Caco-2 (cell line): Measurements from ENCODE around the gene GNGT2. TPM values are rescaled to one million over a fixed set of nuclear protein-coding genes. Genes with fewer than 3 reads are reported as not detected.

Experiments used
- BruUV-seq: library from RNA; stranded (reverse); fragments of 400-500 nt; replicated peaks from 2 replicates; lab custom pipeline; 2021; lab: Mats Ljungman, UMichigan
- CTCF ChIA-PET: fragments of 300-600 bp; sonication (Branson Sonifier 250); formaldehyde crosslinking; loops from one replicate; lab custom pipeline; 2022; ENCODE audit warnings: antibody characterized with exemption; lab: Charles Lee
- POLR2A ChIA-PET: fragments of 300-600 bp; sonication (Branson Sonifier 250); formaldehyde crosslinking; loops from one replicate; lab custom pipeline; 2022; ENCODE audit warnings: antibody characterized with exemption; lab: Charles Lee
- DNase-seq, 2 experiments: peaks; one replicate each; pipeline versions ENCODE4 v3.0.0 to v3.0.0-alpha.2; 2020 to 2022
- H3K27me3 ChIP-seq: replicated peaks from 2 replicates; pipeline ENCODE4 v1.6.0; 2011; ENCODE audit warnings: low read length; ENCODE audit not compliant: control insufficient read depth, insufficient read depth
- H3K36me3 ChIP-seq: 2 replicates; pipeline ENCODE4 v1.5.1; 2011; ENCODE audit warnings: low read length; ENCODE audit not compliant: control insufficient read depth, insufficient read depth
- H3K4me1 ChIP-seq: fragments of 250-450 bp; sonication (Bioruptor Pico); 2 replicates; pipeline ENCODE4 v1.5.1; 2020; ENCODE audit warnings: mild to moderate bottlenecking
- H3K4me3 ChIP-seq: 2 replicates; pipeline ENCODE4 v1.5.1; 2011; ENCODE audit warnings: low read depth, mild to moderate bottlenecking, control low read depth, low read length
- H3K9me3 ChIP-seq: fragments of 250-450 bp; sonication (Bioruptor Pico); 2 replicates; pipeline ENCODE4 v1.5.1; 2020; ENCODE audit warnings: mild to moderate bottlenecking, moderate library complexity
- H3K27ac Mint-ChIP-seq: one replicate; pipeline ENCODE4 v1.8.0; 2022; ENCODE audit warnings: mixed read lengths; ENCODE audit not compliant: unreplicated experiment
- H3K27me3 Mint-ChIP-seq: one replicate; pipeline ENCODE4 v1.8.0; 2022; ENCODE audit warnings: mixed read lengths; ENCODE audit not compliant: insufficient read depth, unreplicated experiment
- H3K36me3 Mint-ChIP-seq: one replicate; pipeline ENCODE4 v1.8.0; 2022; ENCODE audit warnings: mild to moderate bottlenecking, mixed read lengths; ENCODE audit not compliant: insufficient read depth, unreplicated experiment
- H3K4me1 Mint-ChIP-seq: one replicate; pipeline ENCODE4 v1.8.0; 2022; ENCODE audit warnings: low read depth, mixed read lengths; ENCODE audit not compliant: unreplicated experiment
- H3K4me3 Mint-ChIP-seq: one replicate; pipeline ENCODE4 v1.8.0; 2022; ENCODE audit warnings: mild to moderate bottlenecking, moderate library complexity, mixed read lengths; ENCODE audit not compliant: unreplicated experiment
- H3K9me3 Mint-ChIP-seq: one replicate; pipeline ENCODE4 v1.8.0; 2022; ENCODE audit warnings: mixed read lengths; ENCODE audit not compliant: unreplicated experiment
- intact Hi-C: fragments of 100-400 bp; cut with micrococcal nuclease; formaldehyde crosslinking; loops from one replicate; pipeline ENCODE4 v1.10.0; 2022; ENCODE audit not compliant: unreplicated experiment
- total RNA-seq: library from RNA; stranded (reverse); gene quantifications from 2 replicates; pipeline ENCODE4 v1.2.3, GENCODE V29; 2022
- TF ChIP-seq, protein P1 (sequence below), 2 experiments: fragments of 200-600 bp in 1 of 2; IDR thresholded peaks; 1 replicate in 1 of 2; 2 replicates in 1 of 2; pipeline versions ENCODE4 v1.5.1 to v1.8.0; 2011 to 2022; ENCODE audit warnings: antibody characterized with exemption in 1 of 2, control low read depth in 1 of 2, inconsistent platforms in 1 of 2, low read depth in 1 of 2, low read length in 1 of 2, mild to moderate bottlenecking in 1 of 2, moderate library complexity in 1 of 2; ENCODE audit not compliant: insufficient read depth in 1 of 2, severe bottlenecking in 1 of 2, unreplicated experiment in 1 of 2

Gene GNGT2
- total RNA-seq, 1 experiment from 2014 or later = not detected

DNA sequence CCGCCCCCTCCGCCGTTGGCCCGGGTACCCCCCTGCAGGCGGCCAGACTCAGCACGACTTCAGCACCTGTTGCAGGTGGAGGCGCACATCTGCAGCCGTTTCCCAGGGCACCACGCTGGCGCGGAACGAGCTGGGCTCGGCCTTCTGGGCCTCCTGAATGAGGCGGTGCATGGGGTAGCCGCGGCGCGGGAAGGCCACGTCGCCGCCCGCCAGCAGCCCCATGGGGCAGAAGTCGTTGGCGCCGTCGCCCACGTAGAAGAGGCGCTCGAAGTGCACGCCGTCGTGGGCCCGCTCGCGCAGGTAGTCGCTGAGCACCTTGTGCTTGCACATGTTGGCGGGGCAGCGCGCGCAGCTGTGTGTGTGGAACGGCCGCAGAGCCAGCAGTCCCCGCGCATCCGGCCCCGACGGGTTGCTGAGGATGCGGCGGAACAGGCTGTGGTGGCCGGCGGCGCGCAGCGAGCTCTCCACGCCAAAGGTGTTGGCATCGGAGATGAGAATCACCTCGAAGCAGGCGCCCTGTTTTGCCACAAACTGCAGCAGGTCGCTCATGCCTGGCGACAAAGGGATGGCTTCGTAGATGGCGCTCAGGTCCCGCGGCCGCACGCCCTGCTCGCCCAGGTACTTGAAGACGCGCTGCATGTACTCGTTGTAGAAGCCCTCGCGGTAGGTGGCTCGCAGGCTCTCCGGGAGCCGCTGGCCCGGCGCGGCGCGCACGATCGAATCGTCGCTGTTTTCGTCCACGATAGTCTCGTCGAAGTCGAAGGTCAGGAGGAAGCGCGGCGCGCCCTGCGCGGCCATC lies 14.0 kb upstream of the GNGT2 start:
- intact Hi-C loops = loop anchor here (10.0 kb wide), 1 partner anchor 270 kb away; no protein-coding TSS in a partner anchor
- Histone ChIP-seq H3K4me3 (peak overlapping the region; percentile 42), H3K27me3 (peaks cover 9% of the 10 kb centered on the region), H3K9me3 (no peaks in the 10 kb centered on the region), H3K4me1 (peaks cover 25% of the 10 kb centered on the region), H3K36me3 (no peaks in the 10 kb centered on the region)
- POLR2A ChIA-PET = interaction anchor here (0.6 kb wide), 1 partner anchor 205 kb away, joined by 3 read pairs; no protein-coding TSS in a partner anchor
- Mint-ChIP-seq H3K4me1 (peaks cover 25% of the 10 kb centered on the region), H3K36me3 (peaks cover 9% of the 10 kb centered on the region), H3K27ac (no peak overlapping the region), H3K9me3 (no peaks in the 10 kb centered on the region), H3K27me3 (peaks cover 20% of the 10 kb centered on the region), H3K4me3 (peak overlapping the region; percentile 86)
- no TSS peak for BruUV-seq
- CTCF ChIA-PET = interaction anchor here (0.6 to 1.2 kb wide), 15 partner anchors 11 to 1124 kb away, joined by 3 to 8 read pairs (median 3); no protein-coding TSS in a partner anchor
- DNase-seq = peak; percentile 81 to 86
- TF ChIP-seq, protein P1, sequence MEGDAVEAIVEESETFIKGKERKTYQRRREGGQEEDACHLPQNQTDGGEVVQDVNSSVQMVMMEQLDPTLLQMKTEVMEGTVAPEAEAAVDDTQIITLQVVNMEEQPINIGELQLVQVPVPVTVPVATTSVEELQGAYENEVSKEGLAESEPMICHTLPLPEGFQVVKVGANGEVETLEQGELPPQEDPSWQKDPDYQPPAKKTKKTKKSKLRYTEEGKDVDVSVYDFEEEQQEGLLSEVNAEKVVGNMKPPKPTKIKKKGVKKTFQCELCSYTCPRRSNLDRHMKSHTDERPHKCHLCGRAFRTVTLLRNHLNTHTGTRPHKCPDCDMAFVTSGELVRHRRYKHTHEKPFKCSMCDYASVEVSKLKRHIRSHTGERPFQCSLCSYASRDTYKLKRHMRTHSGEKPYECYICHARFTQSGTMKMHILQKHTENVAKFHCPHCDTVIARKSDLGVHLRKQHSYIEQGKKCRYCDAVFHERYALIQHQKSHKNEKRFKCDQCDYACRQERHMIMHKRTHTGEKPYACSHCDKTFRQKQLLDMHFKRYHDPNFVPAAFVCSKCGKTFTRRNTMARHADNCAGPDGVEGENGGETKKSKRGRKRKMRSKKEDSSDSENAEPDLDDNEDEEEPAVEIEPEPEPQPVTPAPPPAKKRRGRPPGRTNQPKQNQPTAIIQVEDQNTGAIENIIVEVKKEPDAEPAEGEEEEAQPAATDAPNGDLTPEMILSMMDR (IDR thresholded peaks at IDR 0.05; ENCODE audit: insufficient read depth in 1 of 2, low read depth in 1 of 2, low read length in 1 of 2, severe bottlenecking in 1 of 2, unreplicated experiment in 1 of 2) = peak in 1 of 2 experiments; percentile 2

GRCh38 chr17:49223517-49224197 lies 13.3 kb upstream of the GNGT2 start:
- peaks cover 4% of the 10 kb centered on the region for H3K36me3 Mint-ChIP-seq
- peaks cover 19% of the 10 kb centered on the region for H3K27me3 Mint-ChIP-seq
- BruUV-seq = no TSS peak
- peaks cover 21% of the 10 kb centered on the region for H3K4me1 Mint-ChIP-seq
- Histone ChIP-seq H3K27me3 (peaks cover 9% of the 10 kb centered on the region), H3K4me1 (peaks cover 25% of the 10 kb centered on the region), H3K36me3 (no peaks in the 10 kb centered on the region), H3K4me3 (peak overlapping the region; percentile 42), H3K9me3 (no peaks in the 10 kb centered on the region)
- CTCF ChIA-PET = interaction anchor here (0.6 to 1.2 kb wide), 13 partner anchors 11 to 1123 kb away, joined by 3 to 8 read pairs (median 3); no protein-coding TSS in a partner anchor
- POLR2A ChIA-PET = interaction anchor here (0.6 kb wide), 1 partner anchor 204 kb away, joined by 3 read pairs; no protein-coding TSS in a partner anchor
- peak; percentile 94 for DNase-seq
- H3K4me3 Mint-ChIP-seq = peak overlapping the region; percentile 86
- TF ChIP-seq, protein P1 (IDR thresholded peaks at IDR 0.05; ENCODE audit: insufficient read depth in 1 of 2, low read depth in 1 of 2, low read length in 1 of 2, severe bottlenecking in 1 of 2, unreplicated experiment in 1 of 2) = peak; percentile 98 to 100
- no peaks in the 10 kb centered on the region for H3K9me3 Mint-ChIP-seq
- intact Hi-C loops = loop anchor here (1.0 to 10.0 kb wide), 4 partner anchors 31 to 269 kb away; no protein-coding TSS in a partner anchor
- no peak overlapping the region for H3K27ac Mint-ChIP-seq

DNA sequence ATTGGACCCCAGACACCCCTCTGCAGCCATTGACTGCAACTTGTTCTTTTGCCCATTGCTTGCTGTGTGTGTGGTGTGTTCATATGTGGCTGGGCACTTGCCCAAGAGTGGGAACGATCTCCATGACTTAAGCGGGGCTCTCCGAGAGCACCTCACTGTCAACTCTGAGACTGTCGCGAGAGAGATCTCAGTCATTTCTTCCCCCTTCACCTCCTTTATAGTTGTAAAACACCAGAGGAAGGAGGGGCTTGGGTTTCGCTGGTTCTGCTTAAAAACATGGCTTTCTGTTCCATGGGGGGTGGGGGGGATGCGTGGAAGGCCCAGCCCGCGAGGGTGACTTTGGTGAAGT lies 12.8 kb upstream of the GNGT2 start:
- Histone ChIP-seq H3K36me3 (no peaks in the 10 kb centered on the region), H3K9me3 (no peaks in the 10 kb centered on the region), H3K4me1 (peaks cover 25% of the 10 kb centered on the region), H3K27me3 (peaks cover 9% of the 10 kb centered on the region), H3K4me3 (peak overlapping the region; percentile 42)
- intact Hi-C loops = loop anchor here (1.0 to 10.0 kb wide), 4 partner anchors 31 to 268 kb away; no protein-coding TSS in a partner anchor
- Mint-ChIP-seq H3K36me3 (peaks cover 4% of the 10 kb centered on the region), H3K9me3 (no peaks in the 10 kb centered on the region), H3K27me3 (peaks cover 19% of the 10 kb centered on the region), H3K27ac (no peak overlapping the region), H3K4me1 (peaks cover 21% of the 10 kb centered on the region), H3K4me3 (peak overlapping the region; percentile 86)
- TF ChIP-seq, protein P1 (IDR thresholded peaks at IDR 0.05; ENCODE audit: insufficient read depth in 1 of 2, low read depth in 1 of 2, low read length in 1 of 2, severe bottlenecking in 1 of 2, unreplicated experiment in 1 of 2) = no peak
- CTCF ChIA-PET = interaction anchor here (1.1 to 1.4 kb wide), 2 partner anchors 8 to 10 kb away, joined by 4 read pairs; no protein-coding TSS in a partner anchor
- POLR2A ChIA-PET = no interaction called here
- no TSS peak for BruUV-seq
- DNase-seq = no peak
